Smooth muscle cell of the brain vasculature (primary cell): Measurements from ENCODE around the gene PRKAG2.
"Not testable (repeated sequence)": the region's sequence is repeated elsewhere in the genome, so short reads cannot be mapped to it uniquely, and the experiment has no call there.

Experiments used
- DNase-seq: peaks from one replicate; pipeline ENCODE4 v3.0.0-alpha.2; 2012; ENCODE audit warnings: low read depth, low spot score

PRKAG2 gene

DNA sequence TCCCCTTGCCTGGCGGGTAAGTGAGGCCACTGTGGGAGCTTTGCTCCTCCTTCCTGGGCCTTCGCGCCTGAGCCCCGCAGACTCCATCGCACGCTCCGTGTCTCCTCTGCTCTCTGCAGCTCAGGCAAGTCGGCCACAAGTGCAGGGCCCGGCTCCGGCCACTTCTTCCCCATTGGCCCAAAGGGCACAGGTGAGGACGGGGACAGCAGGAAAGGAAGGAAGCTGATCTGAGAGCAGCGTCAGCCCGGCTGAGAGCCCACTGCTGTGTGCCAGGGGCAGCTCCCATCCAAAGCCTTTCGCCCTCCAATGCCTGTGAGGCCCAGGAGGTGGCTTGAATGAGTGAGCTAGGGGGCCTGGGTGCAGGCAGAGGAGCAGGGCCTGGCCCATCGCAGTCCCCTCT lies 323.6 kb downstream of the PRKAG2 start:
- no peak for DNase-seq

DNA sequence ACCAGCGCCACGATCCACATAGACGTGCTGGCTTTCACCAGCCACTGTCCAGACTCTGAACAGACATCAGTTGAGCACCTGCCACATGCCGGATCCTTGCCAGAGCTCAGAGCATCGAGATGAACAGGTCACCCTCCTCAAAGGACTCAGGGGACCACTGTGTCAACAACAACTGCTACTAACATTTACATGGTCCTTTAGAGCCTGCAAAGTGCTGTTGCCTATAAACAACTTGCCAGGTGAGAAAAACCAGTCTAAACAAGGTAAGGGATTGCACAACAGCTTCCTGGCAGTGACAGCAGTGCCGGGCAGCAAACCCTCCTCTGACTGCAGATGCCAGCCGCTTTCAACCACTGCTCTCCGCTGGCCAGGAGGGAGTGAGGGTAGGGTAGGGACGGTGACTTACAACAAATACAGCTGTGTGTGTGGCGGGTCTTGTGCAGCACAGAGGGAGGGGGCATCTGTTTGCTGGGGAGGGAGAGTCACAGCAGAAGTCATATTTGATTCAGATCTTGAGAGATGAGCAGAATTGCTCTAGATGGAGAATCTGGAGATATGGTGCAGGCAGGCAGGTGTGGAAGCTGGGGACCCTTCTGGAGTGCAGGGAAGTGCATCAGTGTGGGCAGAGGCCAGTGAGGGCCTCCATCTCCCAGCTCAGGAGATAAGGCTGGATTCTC lies 324.4 kb downstream of the PRKAG2 start:
- no peak for DNase-seq

DNA sequence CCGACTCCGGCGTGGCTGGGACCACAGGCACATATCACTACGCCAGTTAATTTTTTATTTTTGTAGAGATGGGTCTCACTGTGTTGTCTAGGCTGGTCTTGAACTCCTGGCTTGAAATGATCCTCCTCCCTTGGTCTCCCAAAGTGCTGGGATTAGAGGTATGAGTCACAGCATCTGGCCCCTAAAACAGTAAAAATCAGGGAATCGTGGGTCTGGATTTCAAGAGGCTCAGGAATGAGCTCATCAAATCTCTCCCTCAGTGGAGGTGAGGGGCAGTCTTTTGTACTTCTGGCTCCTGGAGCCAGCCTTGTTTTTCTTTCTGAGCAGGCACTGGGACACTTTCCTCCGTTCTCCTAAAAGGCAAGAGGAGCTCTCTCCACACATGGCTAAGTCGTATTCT lies 325.1 kb downstream of the PRKAG2 start:
- DNase-seq, result no peak

DNA sequence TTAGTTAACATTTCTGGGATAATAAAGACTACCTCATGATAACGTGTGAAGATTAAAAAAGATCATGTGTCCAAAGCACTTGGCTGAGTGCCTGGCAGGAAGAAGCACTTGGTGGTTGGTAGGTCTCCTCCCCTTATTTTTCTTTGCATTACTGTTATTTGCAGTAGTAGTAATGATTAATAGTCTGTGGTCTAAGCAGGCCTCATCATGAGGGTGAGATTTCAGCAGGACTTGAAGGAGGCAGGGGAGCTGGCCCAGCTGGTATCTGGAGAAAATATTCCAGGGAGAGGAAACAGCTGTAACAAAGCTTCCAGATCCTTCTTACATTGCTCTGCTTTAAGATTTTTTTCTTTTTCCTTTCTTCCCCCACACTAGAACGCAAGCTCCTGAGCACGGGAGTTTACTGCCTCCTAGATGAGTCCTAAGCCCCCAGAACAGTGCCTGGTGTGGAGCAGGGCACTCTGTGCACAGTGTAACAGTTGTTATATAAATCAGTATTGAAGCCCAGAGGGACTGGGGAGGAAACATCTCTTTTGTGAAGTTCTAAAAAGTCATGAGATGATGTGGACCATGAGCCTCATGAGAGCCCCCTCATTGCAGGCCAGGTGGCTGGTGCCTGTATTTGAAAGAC lies 326.1 kb downstream of the PRKAG2 start:
- DNase-seq, result peak; percentile 13

DNA sequence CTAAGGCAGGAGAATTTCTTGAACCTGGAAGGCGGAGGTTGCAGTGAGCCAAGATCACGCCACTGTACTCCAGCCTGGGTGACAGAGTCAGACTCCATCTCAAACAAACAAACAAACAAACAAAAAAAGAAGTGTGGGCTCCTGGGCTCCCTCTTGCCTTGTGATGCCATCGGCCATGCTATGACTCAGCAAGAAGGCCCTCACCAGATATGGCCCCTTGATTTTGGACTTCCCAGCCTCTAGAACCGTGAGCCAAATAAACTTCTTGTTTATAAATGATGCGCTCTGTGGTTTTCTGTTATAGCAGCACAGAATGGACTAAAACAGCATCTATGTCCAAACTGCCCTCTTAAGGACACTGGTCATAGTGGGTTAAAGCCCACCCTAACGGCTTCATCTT lies 327.3 kb downstream of the PRKAG2 start:
- DNase-seq, result no peak

DNA sequence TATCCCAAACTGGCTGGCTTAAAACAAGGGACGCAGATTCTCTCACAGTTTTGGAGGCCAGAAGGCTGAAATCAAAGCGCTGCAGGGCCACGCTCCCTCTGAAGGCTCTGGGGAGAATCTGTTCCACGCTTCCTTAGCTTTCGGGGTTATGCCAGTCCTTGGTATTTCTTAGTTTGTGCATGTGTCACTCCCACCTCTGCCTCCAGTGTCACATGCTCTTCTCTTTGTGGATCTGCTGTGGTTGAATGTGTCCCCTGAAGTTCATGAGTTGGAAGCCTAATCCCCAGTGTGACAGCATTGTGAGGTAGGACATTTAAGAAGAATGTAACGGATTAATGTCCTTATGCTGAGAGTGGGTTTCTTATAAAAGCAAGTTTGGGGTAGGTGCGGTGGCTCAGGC lies 327.8 kb downstream of the PRKAG2 start:
- no peak for DNase-seq

DNA sequence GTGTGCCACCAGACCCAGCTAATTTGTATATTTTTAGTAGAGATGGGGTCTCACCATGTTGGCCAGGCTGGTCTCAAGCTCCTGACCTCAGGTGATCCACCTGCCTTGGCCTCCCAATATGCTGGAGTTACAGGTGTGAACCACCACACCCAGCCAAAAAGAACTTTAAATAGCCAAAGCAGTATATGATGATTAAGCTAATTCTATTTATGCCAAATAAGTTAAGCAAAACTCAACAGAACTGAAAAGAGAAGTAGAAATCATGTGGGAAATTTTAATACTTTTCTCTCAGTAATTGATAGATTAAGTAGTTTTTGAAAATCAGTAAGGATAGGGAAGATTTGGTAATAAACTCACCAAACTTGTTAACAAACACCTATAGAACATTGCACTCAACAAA lies 332.7 kb downstream of the PRKAG2 start:
- DNase-seq, result no peak

DNA sequence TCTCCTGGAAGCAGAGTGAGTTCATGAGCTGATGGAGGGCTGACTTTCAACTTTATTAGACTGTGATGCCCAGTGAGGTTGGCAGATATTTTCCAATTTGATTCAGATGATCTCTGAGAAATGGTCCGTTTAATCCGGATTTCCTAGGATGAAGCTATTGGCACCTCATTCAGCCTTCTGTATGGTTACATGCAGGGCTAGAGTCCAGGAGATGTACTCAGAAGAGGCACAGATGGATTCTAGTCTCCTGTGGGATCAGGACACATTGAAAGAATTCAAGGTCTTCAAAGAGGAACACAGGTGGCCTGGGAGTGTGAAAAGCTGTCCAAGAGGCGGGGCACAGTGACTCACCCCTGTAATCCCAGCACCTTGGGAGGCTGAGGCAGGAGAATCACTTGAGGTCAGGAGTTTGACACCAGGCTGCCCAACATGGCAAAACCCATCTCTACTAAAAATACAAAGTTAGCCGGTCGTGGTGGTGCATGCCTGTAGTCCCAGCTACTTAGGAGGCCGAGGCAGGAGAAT lies 334.2 kb downstream of the PRKAG2 start:
- no peak for DNase-seq

DNA sequence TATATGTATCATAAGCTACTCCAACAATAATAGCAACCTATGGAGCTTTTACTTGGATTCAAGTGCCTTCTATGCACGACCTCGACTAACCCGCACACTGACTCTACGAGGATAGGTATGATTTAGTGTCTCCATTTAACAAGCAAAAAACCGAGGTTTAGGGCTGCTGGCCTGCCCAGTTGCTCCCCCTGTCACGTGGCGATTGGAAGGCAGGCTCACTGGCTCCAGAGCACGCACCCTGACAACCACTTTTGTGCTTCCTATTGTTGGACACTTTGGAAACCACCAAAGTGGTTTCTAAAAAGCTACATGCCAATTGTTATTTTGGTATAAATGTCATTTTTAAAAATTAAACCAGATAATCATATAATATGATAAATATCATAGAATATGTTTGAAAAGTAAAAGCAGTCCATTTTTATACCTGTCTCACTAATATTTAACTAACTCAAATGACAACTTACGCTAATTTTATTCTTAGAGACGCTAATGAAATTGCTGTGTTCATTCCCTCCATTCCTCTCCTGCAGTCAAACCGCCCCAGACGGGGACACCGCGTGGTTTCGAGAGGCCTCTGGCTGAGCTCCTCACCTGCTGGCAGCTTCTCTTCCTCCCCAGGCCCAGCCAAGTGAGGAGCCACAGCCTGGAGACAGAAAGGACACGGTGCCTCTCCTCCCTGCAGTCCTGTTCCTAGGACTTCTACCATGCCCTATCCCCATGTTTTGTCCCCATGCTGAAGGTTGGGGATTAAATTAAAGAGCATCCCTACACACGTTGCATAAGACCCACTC lies 335.0 kb downstream of the PRKAG2 start:
- DNase-seq, result no peak

DNA sequence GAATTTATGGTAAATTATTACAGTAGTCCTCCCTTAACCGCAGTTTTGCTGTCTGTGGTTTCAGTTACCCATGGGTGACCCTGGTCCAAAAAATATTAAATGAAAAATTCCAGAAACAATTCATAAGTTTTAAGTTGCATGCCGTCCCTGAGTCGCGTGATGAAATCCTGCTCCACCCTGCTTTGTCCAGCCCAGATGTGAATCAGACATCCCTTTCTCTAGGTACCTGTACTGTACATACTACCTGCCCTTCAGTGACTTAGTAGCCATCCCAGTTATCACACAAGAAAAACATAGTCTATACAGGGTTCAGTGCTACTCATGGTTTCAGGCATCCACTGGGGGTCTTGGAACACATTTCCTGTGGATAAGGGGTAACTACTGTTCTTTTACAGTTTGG lies 336.8 kb downstream of the PRKAG2 start:
- no peak for DNase-seq

DNA sequence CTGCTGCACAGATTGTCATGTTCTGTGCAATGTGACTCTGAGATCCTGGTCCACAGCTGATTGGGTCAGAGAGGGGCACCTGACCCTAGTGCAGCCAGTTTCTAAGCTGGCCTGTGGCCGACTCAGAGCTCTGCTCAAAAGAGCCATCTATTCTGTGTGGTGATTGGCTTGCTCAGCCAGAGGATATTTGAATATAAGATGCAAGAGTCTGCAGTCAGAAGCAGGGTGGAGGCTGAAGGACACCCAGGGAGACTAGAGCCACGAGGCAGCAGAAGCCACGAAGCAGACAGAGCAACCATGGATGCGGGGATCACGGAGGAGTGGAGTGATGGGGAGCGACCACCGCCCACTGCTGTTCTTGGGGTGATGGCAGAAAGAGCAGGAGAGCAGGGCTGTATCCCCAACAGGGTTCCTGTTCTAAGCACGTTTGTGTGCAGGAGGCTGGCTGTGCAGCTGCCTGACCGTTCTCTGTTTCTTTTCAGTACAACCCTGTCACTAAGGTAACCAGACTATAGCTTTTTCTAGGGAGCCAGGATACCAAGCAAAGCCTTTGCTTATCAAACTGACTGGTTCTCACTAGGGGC lies 337.7 kb downstream of the PRKAG2 start:
- no peak for DNase-seq

DNA sequence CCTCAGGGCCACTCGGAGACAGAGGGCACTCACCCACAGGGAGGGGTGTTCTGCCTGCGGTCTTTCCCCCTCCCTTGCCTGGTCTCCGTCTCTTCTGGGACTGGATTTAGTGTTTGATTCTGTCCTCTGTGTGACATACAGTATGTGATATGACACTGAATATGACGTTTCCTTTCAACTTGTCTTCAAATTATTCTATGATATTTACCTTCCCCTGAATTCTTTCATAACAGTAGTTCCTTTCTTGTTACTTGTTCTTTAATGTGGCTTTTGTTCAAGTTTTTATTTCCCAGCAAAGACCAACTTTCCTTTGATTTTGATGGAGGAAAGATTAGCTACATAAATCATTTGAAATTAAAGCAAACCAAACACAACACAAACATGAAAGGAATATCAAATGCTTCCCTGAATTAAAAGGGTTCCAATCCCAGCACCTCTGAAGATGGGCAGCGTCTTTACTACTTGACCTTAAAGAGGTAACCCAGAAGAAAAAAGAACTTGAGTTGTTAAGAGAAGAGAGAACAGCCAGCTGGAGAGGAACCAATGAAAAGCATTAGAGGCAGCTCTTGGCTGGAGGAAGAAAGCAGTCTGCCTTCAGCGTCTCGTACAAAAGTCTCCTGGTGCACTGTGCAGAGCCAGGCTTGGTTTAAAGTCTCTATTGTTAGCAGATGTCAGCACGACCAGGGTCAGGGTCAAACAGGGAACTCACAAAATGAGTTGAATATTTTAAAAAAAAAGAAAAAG lies 338.9 kb downstream of the PRKAG2 start:
- DNase-seq, result no peak

DNA sequence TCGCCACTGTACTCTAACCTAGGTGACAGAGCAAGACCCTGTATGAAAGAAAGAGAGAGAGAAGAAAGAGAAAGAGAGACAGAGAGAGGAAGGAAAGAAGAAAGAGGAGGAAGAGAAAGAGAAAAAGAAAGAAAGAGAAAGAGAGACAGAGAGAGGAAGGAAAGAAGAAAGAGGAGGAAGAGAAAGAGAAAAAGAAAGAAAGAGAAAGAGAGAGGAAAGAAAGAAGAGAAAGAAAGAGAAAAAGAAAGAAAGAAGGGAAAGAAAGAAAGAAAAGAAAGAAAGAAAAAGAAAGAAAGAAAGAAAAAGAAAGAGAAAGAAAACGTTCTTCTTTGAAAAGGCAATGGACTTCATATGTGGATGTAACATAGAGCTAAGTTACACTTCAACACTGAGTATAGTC lies 340.7 kb downstream of the PRKAG2 start:
- not testable (repeated sequence) for DNase-seq

DNA sequence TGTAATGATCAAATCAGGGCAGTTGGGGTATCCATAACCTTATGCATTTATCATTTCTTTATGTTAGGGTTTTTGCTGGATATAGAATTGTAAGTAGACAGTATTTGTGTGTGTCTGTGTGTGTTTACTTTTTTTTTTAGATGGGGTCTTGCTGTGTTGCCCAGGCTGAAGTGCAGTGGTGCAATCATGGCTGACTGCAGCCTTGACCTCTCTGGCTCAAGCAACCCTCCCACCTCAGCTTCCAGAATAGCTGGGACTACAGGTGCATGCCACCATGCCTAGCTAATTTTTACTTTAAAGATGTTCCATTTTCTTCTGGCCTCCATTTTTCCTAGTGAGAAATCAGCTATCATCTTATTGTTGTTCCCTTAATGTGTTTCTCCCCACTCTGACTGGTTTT lies 347.1 kb downstream of the PRKAG2 start:
- no peak for DNase-seq

DNA sequence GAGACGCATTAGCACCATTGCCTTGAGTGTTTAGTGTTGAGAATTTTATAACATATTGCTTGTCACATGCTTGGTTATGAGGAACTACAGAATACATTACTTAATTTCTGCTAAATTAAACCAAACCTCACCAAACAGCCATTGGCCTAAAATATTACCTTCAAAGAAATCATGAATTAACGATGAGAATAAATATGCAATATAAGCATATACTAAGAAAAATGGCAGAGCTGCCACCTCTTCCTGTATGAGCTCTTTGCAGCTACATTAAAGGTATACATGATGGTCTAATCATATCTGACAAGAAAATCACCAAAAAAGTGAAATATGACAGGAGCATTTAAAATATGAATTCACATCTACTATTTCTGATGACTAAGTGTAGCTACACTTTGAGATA lies 352.1 kb downstream of the PRKAG2 start:
- no peak for DNase-seq

DNA sequence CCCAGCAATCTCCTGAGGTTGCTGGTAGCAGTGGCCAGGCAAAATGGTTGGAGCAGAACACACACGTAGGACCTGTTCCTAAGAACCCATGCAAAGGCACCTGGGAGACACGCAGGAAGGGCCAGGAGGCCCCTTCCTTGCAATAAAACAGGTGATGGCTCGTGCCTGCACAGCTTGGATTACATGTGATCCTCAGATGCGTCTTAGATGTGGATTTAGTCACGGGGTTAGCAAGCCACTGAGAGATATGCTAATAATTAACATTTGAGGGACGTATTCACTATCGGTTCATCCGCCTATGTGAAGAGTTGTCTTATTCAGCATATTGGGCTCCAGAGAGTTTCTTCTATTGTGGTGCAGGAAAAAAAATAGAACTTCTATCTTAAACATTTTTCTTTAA lies 352.6 kb downstream of the PRKAG2 start:
- DNase-seq, result no peak

DNA sequence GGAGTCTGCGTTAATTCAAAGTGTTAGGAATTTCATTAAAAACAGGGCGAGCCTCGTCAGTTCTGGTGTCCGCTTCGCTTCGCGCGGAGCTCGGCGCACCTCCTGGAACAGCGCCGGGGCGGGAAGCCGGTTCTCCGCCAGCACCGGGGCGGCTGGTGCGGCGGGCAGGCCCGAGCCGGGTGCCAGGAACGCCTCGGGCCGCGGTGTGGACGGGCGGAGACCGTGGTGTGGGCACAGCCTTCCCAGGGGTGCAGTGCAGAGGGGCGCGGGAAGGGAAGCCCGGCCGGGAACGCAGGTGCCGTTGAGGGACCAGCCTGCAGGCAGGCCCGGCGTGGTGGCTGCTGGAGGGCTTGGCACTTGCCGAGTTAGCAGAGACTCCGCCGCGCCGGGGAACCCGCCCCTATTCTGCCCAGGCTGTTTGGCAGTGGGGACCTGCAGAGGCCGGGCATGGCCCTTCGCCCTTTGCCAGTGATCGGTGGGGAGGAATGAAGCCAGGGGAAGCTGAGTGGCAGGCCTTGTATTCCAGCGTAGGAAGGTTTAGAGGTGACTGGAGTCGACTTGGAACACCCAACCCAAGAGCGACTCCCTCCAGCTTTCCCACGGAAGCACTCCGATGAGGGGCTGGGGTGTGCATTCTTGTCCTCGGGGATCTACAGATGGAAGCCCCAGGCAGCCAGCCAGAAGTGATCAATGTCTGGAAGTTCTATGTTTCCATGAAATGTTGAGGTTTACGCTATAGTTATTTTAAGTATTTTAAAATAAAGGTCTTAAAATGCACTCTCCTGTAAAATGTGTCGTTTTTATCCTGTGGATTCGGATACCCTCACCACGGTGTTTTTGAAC lies 356.3 kb downstream of the PRKAG2 start:
- DNase-seq, result no peak

DNA sequence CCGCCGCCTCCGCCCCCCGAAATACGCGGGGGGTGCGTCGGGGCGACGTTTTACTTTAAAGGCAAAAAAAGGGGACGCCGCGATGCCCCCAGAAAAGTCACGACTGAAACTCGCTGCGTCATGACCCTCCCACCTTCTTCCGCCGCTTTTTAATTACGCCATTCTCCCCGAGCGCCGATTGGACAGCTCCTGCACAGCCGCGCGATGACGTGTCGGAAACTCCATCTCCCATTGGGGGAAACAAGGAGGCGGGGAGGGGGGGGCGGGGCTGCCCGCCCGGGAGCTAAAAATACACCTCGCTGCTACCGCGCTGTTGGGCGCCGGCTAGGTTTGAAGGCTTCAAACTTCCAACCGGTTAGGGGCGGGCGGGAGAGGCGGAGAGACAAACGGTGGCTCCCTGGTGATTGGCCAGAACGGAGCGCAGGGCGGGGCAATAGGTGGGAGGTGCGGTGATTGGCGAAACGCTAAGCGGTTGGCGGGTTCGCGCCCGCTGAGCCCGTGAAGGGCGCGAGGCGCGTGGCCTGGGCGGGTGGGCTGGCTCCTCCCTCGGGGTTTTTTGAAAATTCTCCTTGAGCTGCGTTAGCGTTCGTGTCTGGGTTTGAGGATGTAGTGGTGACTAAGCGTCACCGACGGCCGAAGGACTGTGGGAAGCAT lies 357.0 kb downstream of the PRKAG2 start, which contains the start of gene RHEB:
Gene RHEB (minus strand): TSS at position 131 of the 654 bp plus-strand sequence. CDS start 384 bp downstream, outside the sequence.
- DNase-seq, result peak; percentile 100

DNA sequence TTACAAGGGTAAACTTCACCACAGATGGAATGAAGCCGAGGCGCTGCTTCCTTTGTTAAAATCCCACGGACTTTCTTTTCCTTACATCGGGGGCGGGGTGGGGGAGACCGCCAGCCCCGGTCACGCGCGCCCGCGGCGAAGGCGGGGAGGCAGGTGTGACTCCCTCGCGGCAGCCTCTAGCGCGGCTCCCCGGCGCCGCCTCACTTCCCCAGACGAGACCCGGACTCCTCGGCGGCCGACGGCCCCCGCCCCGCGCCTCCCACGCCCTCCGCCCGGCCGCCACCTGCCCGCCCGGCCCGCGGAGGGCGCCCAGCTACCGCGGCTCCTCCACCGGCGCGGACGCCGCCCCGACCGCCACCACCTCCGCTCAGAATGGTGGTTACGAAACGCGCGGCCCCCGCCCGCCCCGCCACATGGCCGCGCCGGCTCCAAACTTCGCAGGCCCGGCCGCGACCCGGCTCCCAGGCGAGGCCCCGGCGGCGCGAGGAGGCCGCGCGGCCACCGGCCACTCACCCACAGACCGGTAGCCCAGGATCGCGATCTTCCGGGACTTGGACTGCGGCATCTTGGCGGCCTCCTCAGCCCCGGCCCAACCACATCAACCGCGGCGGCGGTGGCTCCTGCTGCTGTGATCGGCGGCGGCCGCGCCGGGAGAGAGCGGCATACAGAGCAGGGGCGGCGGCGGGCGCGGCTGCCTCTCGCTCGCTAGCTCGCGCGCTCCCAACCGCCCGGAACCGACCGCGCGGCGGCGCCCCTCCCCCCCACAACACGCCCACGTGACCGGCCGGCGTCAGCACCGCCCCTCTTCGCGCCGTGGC lies 357.8 kb downstream of the PRKAG2 start:
- DNase-seq, result not testable (repeated sequence)
